Testis (tissue), 3 donors: ENCODE data around the gene WHRN. TPM values are rescaled to one million over a fixed set of nuclear protein-coding genes. Genes with fewer than 3 reads are reported as not detected.

Experiments used
- DNase-seq: peaks from one replicate; pipeline ENCODE4 v3.0.0-alpha.2; 2019
- H3K27ac ChIP-seq, 2 donors: fragments of 200-600 bp; sonication (generic); one replicate each; pipeline ENCODE4 v1.5.1; 2019
- H3K27me3 ChIP-seq: fragments of 200-600 bp; sonication (generic); one replicate; pipeline ENCODE4 v1.5.1; 2019
- H3K36me3 ChIP-seq: fragments of 200-600 bp; sonication (generic); one replicate; pipeline ENCODE4 v1.5.1; 2017; ENCODE audit warnings: low read depth; ENCODE audit errors: missing control alignments
- H3K4me1 ChIP-seq: fragments of 200-600 bp; sonication (generic); one replicate; pipeline ENCODE4 v1.5.1; 2019
- H3K4me3 ChIP-seq, 2 donors: fragments of 200-600 bp; sonication (generic); one replicate each; pipeline ENCODE4 v1.5.1; 2017 to 2019
- H3K9me3 ChIP-seq: fragments of 200-600 bp; sonication (generic); one replicate; pipeline ENCODE4 v1.5.1; 2017
- CTCF ChIP-seq, 3 experiments: fragments of 450-650 bp in 2 of 3; fragments of 200-600 bp in 1 of 3; sonication (generic) in 1 of 3; IDR thresholded peaks; one replicate each; pipeline ENCODE4 v1.5.1; 2016 to 2019; ENCODE audit warnings: antibody characterized with exemption in 3 of 3, mild to moderate bottlenecking in 2 of 3, moderate library complexity in 1 of 3
- POLR2A ChIP-seq: fragments of 450-650 bp; IDR thresholded peaks from one replicate; pipeline ENCODE4 v1.6.1; 2017; ENCODE audit warnings: antibody characterized with exemption, mild to moderate bottlenecking, moderate library complexity
- WGBS, 2 donors: methylation state at CpG; one replicate each; pipeline ENCODE4 v1.1.5; 2018; 5-methylcytosine and 5-hydroxymethylcytosine counted together
- intact Hi-C: fragments of 100-400 bp; cut with DNase I; formaldehyde crosslinking; loops from one replicate; pipeline ENCODE4 v1.15.1; 2023; ENCODE audit warnings: low total_unique reads
- polyA plus RNA-seq: library from polyadenylated mRNA; stranded (reverse); fragments of 350-450 nt; fragmentation: Illumina TruSeq; extraction: RNeasy Lipid Tissue Mini Kit (QIAGEN cat#74804); gene quantifications from one replicate; pipeline ENCODE4 v1.2.3, GENCODE V29; 2014; ENCODE audit warnings: low read depth, low replicate concordance; ENCODE audit not compliant: insufficient read depth
- total RNA-seq, 2 donors: library from RNA; depleted of rRNA; stranded (reverse); fragments of >200 nt; gene quantifications; one replicate each; pipeline ENCODE4 v1.2.3, GENCODE V29; 2016

The WHRN gene
- total and polyA plus RNA-seq, 3 donors from 2014 or later, result 70.3 to 208 (median 181) TPM

- 72 to 76% methylated on average over 2 of the region's 2 CpGs for WGBS, 2 donors
- no peak for DNase-seq
- Histone ChIP-seq H3K9me3 (no peaks in the 10 kb centered on the region), H3K4me1 (peaks cover 11% of the 10 kb centered on the region), H3K27ac (no peak overlapping the region), H3K4me3 (no peak overlapping the region), H3K36me3 (no peaks in the 10 kb centered on the region), H3K27me3 (no peaks in the 10 kb centered on the region)
- intact Hi-C loops, result no loop called here
- TF ChIP-seq POLR2A (no peak), CTCF (IDR thresholded peaks at IDR 0.05) (no peak)
Measured at GRCh38 chr9:114400772-114401171, 104.5 kb downstream of the WHRN start.

- Histone ChIP-seq H3K4me3 (no peak overlapping the region), H3K27me3 (no peaks in the 10 kb centered on the region), H3K36me3 (no peaks in the 10 kb centered on the region), H3K27ac (no peak overlapping the region), H3K9me3 (no peaks in the 10 kb centered on the region), H3K4me1 (peaks cover 14% of the 10 kb centered on the region)
- intact Hi-C loops, result no loop called here
- WGBS, 2 donors, result 32 to 50% methylated on average over 1 of the region's 1 CpG
- TF ChIP-seq CTCF (IDR thresholded peaks at IDR 0.05) (no peak), POLR2A (no peak)
- DNase-seq, result no peak
Measured at GRCh38 chr9:114400219-114400618, 105.1 kb downstream of the WHRN start.

- intact Hi-C loops, result no loop called here
- 68 to 72% methylated on average over 4 of the region's 4 CpGs for WGBS, 2 donors
- Histone ChIP-seq H3K4me3 (no peak overlapping the region), H3K27ac (no peak overlapping the region), H3K36me3 (no peaks in the 10 kb centered on the region), H3K27me3 (no peaks in the 10 kb centered on the region), H3K4me1 (peaks cover 22% of the 10 kb centered on the region), H3K9me3 (no peaks in the 10 kb centered on the region)
- no peak for DNase-seq
- no peak for TF ChIP-seq CTCF (IDR thresholded peaks at IDR 0.05)
- no peak for TF ChIP-seq POLR2A
Measured at GRCh38 chr9:114399381-114399780, 105.9 kb downstream of the WHRN start.

- intact Hi-C loops, result no loop called here
- Histone ChIP-seq H3K4me1 (peaks cover 24% of the 10 kb centered on the region), H3K27me3 (no peaks in the 10 kb centered on the region), H3K36me3 (no peaks in the 10 kb centered on the region), H3K9me3 (no peaks in the 10 kb centered on the region), H3K27ac (peak overlapping the region; percentile 51 to 82), H3K4me3 (peak overlapping the region; percentile 67)
- DNase-seq, result peak; percentile 97
- WGBS, 2 donors, result 0 to 1% methylated on average over 4 to 65 of the region's 66 CpGs
- TF ChIP-seq CTCF (IDR thresholded peaks at IDR 0.05) (no peak), POLR2A (no peak)
Measured at GRCh38 chr9:114397848-114398605, 107.2 kb downstream of the WHRN start.
